ENCODE results near the gene PRKCH.

The PRKCH gene

GRCh38 chr14:61365667-61366212, 44.4 kb downstream of the PRKCH start:
- DNase-seq (ENCODE audit: low read depth) = no peak

DNA sequence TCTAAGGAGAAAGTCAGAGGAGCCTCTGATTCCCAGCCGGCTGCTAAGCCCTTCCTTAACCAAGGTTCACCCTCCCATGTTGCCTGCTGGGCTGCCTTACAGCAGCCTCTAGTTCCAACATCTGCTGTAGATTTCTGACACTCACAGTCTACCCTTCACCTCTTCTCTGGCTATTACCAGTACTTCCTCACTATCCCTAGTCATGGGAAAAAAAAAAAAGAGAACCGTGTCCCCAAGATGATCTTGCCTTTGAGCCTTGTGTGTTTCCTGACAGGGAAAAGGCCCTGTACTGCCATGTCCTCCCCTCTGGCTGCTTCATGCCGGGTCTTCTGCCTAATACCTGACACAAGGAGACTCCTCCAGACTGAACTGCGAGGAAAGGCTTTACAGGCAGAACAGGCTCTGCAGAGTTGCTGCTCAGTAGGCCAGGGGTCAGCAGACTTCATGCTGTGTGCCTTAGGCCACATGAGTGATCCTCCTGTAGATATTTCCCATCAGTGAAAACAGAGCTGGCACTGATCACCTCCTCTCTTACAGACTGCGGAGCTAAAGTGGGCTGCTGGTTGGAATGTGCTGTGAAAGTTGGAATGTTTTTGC, 46.8 kb downstream of the PRKCH start:
- DNase-seq (ENCODE audit: low read depth) = no peak

DNA sequence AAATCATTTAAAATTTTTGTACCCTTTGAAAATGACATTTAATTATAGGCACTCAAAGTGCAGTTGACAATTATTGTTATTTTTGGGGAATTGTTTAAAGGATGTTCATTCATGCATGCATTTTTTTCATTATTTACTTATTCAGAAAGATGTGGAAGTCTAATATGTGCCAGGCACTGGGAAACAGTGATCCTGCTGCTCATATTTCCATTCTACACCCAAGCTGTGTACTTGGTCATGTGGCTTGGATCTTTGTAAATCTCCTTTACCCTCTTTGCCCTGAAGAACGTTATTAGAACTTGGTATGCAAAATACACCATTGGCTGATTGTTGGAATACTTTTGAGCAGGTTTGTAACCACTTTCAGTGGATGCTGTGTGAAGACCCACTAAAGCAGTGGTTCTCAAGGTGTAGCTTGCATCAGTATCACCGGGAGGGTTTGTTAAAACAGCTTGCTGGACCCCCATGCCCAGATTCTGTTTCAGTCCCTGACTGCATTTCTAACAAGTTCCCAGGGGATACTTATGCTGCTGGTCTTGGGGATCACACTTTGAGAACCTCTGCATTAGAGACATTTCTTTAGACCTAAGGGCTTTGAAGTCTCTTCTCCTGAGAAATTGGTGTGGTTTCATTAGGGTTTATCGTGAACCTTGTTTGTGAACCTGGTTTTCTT, 47.5 kb downstream of the PRKCH start:
- DNase-seq (ENCODE audit: low read depth) = no peak

DNA sequence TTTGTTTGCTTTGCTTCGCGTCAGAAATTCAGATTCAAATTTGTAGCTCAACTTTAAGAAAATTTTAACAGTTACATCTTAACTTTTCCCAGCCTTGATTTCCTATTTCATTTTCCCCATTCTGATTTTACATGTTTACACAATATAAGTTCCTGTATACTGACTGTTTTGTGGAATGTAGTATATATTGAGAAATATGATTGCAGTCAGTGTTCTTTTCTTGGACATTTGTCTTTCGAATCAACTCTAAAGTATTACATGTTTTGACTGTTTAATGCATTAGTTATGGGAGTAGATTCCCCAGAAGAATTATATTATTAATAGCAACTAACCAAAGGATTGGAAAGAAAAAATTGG, 48.1 kb downstream of the PRKCH start:
- DNase-seq (ENCODE audit: low read depth) = no peak

- no peak for DNase-seq (ENCODE audit: low read depth)
Measured at GRCh38 chr14:61372379-61372778, 51.0 kb downstream of the PRKCH start.

DNA sequence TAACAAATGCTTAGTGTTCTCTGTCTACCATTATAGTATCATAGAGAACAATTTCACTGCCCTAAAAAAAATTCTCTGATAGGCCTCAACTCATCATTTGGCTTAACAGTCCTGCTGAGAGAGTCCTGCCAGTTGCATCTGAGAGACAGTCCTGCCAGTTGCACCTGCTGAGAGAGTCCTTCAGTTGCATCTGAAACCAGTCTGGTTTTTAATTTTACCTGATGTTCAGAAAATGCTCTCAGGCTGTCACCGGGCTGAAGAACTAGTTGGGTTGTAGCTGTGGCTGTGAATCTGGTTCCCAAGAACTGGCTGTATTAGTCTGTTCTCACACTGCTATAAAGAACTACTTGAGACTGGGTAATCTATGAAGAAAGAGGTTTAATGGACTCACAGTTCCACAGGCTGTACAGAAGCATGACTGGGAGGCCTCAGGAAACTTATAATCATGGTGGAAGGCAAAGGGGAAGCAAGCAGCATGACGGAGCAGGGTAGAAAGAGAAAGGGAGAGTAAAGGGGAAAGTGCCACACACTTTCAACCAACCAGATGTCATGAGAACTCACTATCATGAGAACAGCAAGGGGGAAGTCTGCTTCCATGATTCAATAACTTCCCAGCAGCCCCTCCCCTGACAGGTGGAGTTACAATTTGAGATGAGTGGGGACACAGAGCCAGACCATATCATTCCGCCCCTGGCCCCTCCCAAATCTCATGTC, 51.6 kb downstream of the PRKCH start:
- DNase-seq (ENCODE audit: low read depth) = no peak

- DNase-seq (ENCODE audit: low read depth) = no peak
Measured at GRCh38 chr14:61374284-61374683, 52.9 kb downstream of the PRKCH start.

GRCh38 chr14:61375218-61375617, 53.8 kb downstream of the PRKCH start:
- DNase-seq (ENCODE audit: low read depth) = no peak

DNA sequence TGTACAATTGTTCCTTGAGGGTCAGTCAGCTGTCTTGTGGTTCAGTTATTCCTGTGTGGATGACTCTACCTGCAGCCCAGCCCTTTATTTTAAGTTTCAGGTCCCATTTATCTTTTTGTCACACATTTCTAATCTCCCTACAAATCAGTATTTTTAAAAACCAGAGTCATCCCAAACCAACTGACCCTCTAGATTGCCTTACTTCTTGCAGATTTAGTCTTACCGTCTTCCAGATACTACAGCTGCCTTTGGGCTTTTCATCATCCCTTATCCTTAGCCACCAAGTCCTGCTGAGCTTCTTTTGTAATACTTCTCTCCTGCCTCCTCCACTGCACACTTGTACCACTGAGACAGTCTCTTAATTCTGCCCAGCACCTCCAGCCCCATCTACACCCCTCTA, 54.9 kb downstream of the PRKCH start:
- DNase-seq (ENCODE audit: low read depth) = no peak

- no peak for DNase-seq (ENCODE audit: low read depth)
Measured at GRCh38 chr14:61377749-61378148, 56.4 kb downstream of the PRKCH start.

GRCh38 chr14:61379639-61380184, 58.3 kb downstream of the PRKCH start:
- no peak for DNase-seq (ENCODE audit: low read depth)

DNA sequence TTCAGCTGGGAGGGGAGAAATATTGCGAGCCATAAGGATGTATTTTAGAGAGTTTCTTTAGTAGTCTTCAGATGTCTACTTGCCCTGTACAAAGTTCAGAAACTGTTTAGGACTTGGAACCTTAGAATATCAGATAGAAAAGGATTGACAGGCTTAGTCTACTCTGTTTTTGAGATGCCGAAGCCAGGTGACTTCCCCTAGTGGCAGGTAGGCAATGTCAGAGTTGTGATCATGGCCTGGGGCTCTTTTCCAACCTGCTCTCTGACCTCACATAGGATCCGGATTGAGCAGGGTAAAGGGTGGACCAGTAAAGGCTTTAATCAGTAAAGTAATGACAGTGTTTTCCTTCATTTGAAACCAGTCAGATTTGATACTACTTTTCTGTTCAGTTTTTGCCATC, 59.6 kb downstream of the PRKCH start:
- DNase-seq (ENCODE audit: low read depth) = no peak

DNA sequence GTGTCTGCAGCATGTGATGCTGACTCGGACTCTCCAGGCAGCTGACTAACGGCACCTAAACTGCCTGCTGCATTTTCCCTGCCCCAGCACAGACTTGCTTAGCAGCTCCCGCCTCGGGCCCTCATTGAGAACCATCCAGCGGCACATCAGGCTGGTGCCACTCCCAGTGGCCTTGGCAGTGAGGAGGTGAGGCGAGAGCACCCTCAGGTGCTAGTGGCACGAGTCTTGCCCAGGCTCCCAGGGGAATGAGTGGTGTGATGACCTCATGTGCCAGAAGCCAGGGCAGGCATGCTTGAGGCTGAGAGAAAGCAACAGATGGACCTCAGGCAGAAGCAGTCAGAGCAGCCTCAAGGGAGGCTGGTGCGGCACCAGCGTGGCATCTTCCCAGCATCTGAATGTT, 60.2 kb downstream of the PRKCH start:
- no peak for DNase-seq (ENCODE audit: low read depth)

DNA sequence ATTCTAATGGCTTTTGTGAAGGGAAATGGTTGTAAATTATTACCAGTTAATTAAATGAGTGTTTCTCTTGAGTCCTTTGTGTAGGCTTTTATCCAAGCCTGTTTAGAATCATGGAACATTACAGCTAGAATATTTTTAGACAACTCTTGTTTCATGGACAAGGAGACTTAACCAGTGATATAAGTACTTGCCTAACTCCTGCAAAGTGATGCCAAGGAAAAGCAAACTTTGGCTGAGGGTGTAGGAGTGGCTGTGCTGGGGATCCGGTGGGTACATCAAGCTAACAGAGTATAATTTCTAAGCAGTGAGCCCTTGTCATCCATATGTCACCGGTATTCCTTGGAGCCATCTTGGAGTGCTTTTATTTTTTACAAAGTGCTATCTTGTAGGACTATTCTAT, 61.5 kb downstream of the PRKCH start:
- no peak for DNase-seq (ENCODE audit: low read depth)

GRCh38 chr14:61385002-61385685, 63.8 kb downstream of the PRKCH start:
- DNase-seq (ENCODE audit: low read depth) = no peak

GRCh38 chr14:61386173-61386772, 64.9 kb downstream of the PRKCH start:
- DNase-seq (ENCODE audit: low read depth) = no peak

GRCh38 chr14:61387076-61387475, 65.7 kb downstream of the PRKCH start:
- no peak for DNase-seq (ENCODE audit: low read depth)

- no peak for DNase-seq (ENCODE audit: low read depth)
Measured at GRCh38 chr14:61388173-61388975, 67.0 kb downstream of the PRKCH start.

DNA sequence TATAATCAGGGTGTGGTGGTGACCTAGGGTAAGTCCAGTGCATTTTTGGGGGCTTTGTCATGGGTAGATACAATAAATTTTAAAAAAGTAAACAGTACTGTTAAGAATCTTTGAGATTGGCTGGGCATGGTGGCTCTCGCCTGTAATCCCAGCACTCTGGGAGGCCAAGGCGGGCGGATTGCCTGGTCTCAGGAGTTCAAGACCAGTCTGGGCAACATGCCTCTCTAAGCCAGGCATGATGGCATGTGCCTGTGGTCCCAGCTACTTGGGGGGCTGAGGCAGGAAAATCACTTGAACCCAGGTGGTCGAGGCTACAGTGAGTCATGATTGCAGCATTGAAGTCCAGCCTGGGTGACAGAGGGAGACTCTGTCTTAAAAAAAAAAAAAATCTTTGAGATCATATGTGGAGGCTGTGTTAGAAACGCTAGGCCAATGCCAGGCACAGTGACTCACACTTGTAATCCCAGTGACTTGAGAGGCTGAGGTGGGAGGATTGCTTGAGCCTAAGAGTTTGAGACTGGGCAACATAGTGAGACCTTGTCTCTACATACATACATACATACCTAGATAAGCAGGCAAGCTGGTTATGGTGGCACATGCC, 67.7 kb downstream of the PRKCH start:
- no peak for DNase-seq (ENCODE audit: low read depth)

DNA sequence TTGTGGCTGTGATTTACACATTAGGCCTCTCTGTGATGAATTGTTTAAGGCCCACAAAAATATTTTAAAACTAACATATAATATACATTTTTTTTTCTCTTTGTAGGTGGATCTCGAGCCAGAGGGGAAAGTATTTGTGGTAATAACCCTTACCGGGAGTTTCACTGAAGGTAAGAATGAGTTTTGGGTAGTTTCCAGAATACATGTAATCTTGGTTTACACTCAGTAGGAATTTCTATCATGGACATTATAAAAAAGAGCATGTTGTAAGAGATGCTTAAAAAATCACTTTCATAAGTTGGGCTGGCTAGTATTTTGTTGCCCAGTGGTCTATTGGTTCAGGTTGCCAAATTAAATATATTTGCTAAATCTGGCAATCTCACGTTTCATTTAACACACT, 69.7 kb downstream of the PRKCH start:
- no peak for DNase-seq (ENCODE audit: low read depth)

- no peak for DNase-seq (ENCODE audit: low read depth)
Measured at GRCh38 chr14:61392297-61392696, 70.9 kb downstream of the PRKCH start.
